Tibial nerve (tissue), 3 donors: ENCODE results near the gene MEN1.

Experiments
- CTCF ChIP-seq, 5 experiments: fragments of 200-600 bp in 3 of 5; fragments of 450-650 bp in 2 of 5; sonication (generic) in 3 of 5; IDR thresholded peaks; one replicate each; pipeline ENCODE4 v1.5.1; 2016 to 2019; ENCODE audit warnings: antibody characterized with exemption in 5 of 5, mild to moderate bottlenecking in 3 of 5, moderate library complexity in 2 of 5
- POLR2A ChIP-seq, 2 donors: fragments of 450-650 bp; IDR thresholded peaks; one replicate each; pipeline ENCODE4 v1.6.1; 2017; ENCODE audit warnings: antibody characterized with exemption in 2 of 2, mild to moderate bottlenecking in 2 of 2, moderate library complexity in 2 of 2

- TF ChIP-seq CTCF (IDR thresholded peaks at IDR 0.05) = no peak
- no peak for TF ChIP-seq POLR2A (IDR thresholded peaks at IDR 0.05)
Measured at GRCh38 chr11:64855596-64856304, 45.4 kb upstream of the MEN1 start.
